Measurements from ENCODE around the gene RBFOX2.
"Not testable (repeated sequence)": the region's sequence is repeated elsewhere in the genome, so short reads cannot be mapped to it uniquely, and the experiment has no call there.

- TF ChIP-seq CTCF, POLR2A (IDR thresholded peaks at IDR 0.05): not testable (repeated sequence)
Observed at GRCh38 chr22:36054446-36054845, 25.8 kb upstream of the RBFOX2 start.
